ENCODE results near the gene AFF2.

- TF ChIP-seq EZH2 (IDR thresholded peaks at IDR 0.05; ENCODE audit: insufficient read depth, poor library complexity, severe bottlenecking) (no peak), EZH2phosphoT487 (IDR thresholded peaks at IDR 0.05; ENCODE audit: insufficient read depth, low read depth) (no peak)
Measured at GRCh38 chrX:148682206-148682605, 181.8 kb downstream of the AFF2 start.
